ENCODE data around the gene FOXF2. TPM values are rescaled to one million over a fixed set of nuclear protein-coding genes. Genes with fewer than 3 reads are reported as not detected.

The FOXF2 gene
- total RNA-seq, 4 donors from 2014 or later, result 9.0 to 45.2 (median 13.5) TPM

- H3K27ac ChIP-seq, result no peak overlapping the region
- intact Hi-C loops (cut with DNase I; ENCODE audit: low total_unique reads), result no loop called here
- no peaks in the 10 kb centered on the region for H3K9me3 ChIP-seq
- 91% methylated on average over 9 of the region's 9 CpGs; no CpG with 5 or more reads in 1 of the 2 donors for WGBS, 2 donors (ENCODE audit: low coverage in 1 of 2)
- H3K36me3 ChIP-seq, result no peaks in the 10 kb centered on the region
- peaks cover 5% of the 10 kb centered on the region for H3K27me3 ChIP-seq
- H3K4me3 ChIP-seq, result no peak overlapping the region
- TF ChIP-seq POLR2AphosphoS5 (IDR thresholded peaks at IDR 0.05) (no peak), CTCF (IDR thresholded peaks at IDR 0.05) (no peak), POLR2A (IDR thresholded peaks at IDR 0.05) (no peak), EP300 (IDR thresholded peaks at IDR 0.05; ENCODE audit: low read depth) (no peak)
- in situ Hi-C loops (cut with MboI; ENCODE audit: low pct_ligation_motif_present in 1 of 4, low pct_unique_long_range_greater_than_20kb in 1 of 4, low sequenced_read_pairs in 3 of 4), result loop anchor here in 1 of 4 donors (25.0 kb wide), 1 partner anchor 636 kb away; no protein-coding TSS in a partner anchor
- no peaks in the 10 kb centered on the region for H3K4me1 ChIP-seq
- no peak for DNase-seq
Observed at GRCh38 chr6:1423578-1423977, 34.2 kb downstream of the FOXF2 start.

- in situ Hi-C loops (cut with MboI; ENCODE audit: low pct_ligation_motif_present in 1 of 4, low pct_unique_long_range_greater_than_20kb in 1 of 4, low sequenced_read_pairs in 3 of 4), result loop anchor here in 1 of 4 donors (25.0 kb wide), 1 partner anchor 637 kb away; no protein-coding TSS in a partner anchor
- 3 to 23% methylated on average over 8 to 16 of the region's 16 CpGs for WGBS, 2 donors (ENCODE audit: low coverage in 1 of 2)
Observed at GRCh38 chr6:1424306-1424927, 35.0 kb downstream of the FOXF2 start.

GRCh38 chr6:1426416-1426815 lies 37.0 kb downstream of the FOXF2 start:
- Histone ChIP-seq H3K36me3 (no peaks in the 10 kb centered on the region), H3K4me1 (no peaks in the 10 kb centered on the region), H3K4me3 (no peak overlapping the region), H3K27ac (no peak overlapping the region), H3K9me3 (no peaks in the 10 kb centered on the region), H3K27me3 (peaks cover 2% of the 10 kb centered on the region)
- TF ChIP-seq EP300 (IDR thresholded peaks at IDR 0.05; ENCODE audit: low read depth), result no peak
- TF ChIP-seq CTCF (IDR thresholded peaks at IDR 0.05), result no peak
- no peak for TF ChIP-seq POLR2AphosphoS5 (IDR thresholded peaks at IDR 0.05)
- no peak for TF ChIP-seq POLR2A (IDR thresholded peaks at IDR 0.05)
- intact Hi-C loops (cut with DNase I; ENCODE audit: low total_unique reads) (no loop called here), in situ Hi-C loops (cut with MboI; ENCODE audit: low pct_ligation_motif_present in 1 of 4, low pct_unique_long_range_greater_than_20kb in 1 of 4, low sequenced_read_pairs in 3 of 4) (no loop called here)
- 45 to 64% methylated on average over 4 to 10 of the region's 10 CpGs for WGBS, 2 donors (ENCODE audit: low coverage in 1 of 2)
- DNase-seq, result no peak

More at GRCh38 chr6:1424306-1424927, 35.0 kb downstream of the FOXF2 start:
- peak; percentile 51 for DNase-seq
- H3K27me3 ChIP-seq, result peaks cover 5% of the 10 kb centered on the region
- no peaks in the 10 kb centered on the region for H3K36me3 ChIP-seq
- no peaks in the 10 kb centered on the region for H3K4me1 ChIP-seq
- H3K4me3 ChIP-seq, result no peak overlapping the region
- intact Hi-C loops (cut with DNase I; ENCODE audit: low total_unique reads), result no loop called here
- TF ChIP-seq CTCF (IDR thresholded peaks at IDR 0.05), result peak; percentile 25 to 55 (median 38)
- TF ChIP-seq POLR2A (IDR thresholded peaks at IDR 0.05), result no peak
- H3K27ac ChIP-seq, result no peak overlapping the region
- H3K9me3 ChIP-seq, result no peaks in the 10 kb centered on the region

GRCh38 chr6:1435806-1436205 lies 46.4 kb downstream of the FOXF2 start:
- no peak overlapping the region for H3K27ac ChIP-seq
- H3K4me3 ChIP-seq, result no peak overlapping the region
- 31 to 36% methylated on average over 6 of the region's 6 CpGs for WGBS, 2 donors (ENCODE audit: low coverage in 1 of 2)
- in situ Hi-C loops (cut with MboI; ENCODE audit: low pct_ligation_motif_present in 1 of 4, low pct_unique_long_range_greater_than_20kb in 1 of 4, low sequenced_read_pairs in 3 of 4) (no loop called here), intact Hi-C loops (cut with DNase I; ENCODE audit: low total_unique reads) (no loop called here)
- peaks cover 35% of the 10 kb centered on the region for H3K27me3 ChIP-seq
- TF ChIP-seq POLR2AphosphoS5 (IDR thresholded peaks at IDR 0.05) (no peak), EP300 (IDR thresholded peaks at IDR 0.05; ENCODE audit: low read depth) (no peak), CTCF (IDR thresholded peaks at IDR 0.05) (no peak), POLR2A (IDR thresholded peaks at IDR 0.05) (no peak)
- H3K4me1 ChIP-seq, result peaks cover 0 to 4% (median 1%) of the 10 kb centered on the region in 4 donors
- no peak for DNase-seq
- no peaks in the 10 kb centered on the region for H3K9me3 ChIP-seq
- H3K36me3 ChIP-seq, result no peaks in the 10 kb centered on the region
